Sigmoid colon (tissue), 3 donors: ENCODE measurements around the gene EML6.

Experiments used
- CTCF ChIP-seq, 4 experiments: fragments of 450-650 bp in 3 of 4; fragments of 200-600 bp in 1 of 4; IDR thresholded peaks; one replicate each; pipeline ENCODE4 v1.5.1; 2016 to 2019; ENCODE audit warnings: antibody characterized with exemption in 4 of 4, mild to moderate bottlenecking in 3 of 4, moderate library complexity in 2 of 4
- POLR2A ChIP-seq, 2 donors: fragments of 450-650 bp; IDR thresholded peaks; one replicate each; pipeline ENCODE4 v1.6.1; 2016; ENCODE audit warnings: antibody characterized with exemption in 2 of 2, mild to moderate bottlenecking in 2 of 2, moderate library complexity in 2 of 2

DNA sequence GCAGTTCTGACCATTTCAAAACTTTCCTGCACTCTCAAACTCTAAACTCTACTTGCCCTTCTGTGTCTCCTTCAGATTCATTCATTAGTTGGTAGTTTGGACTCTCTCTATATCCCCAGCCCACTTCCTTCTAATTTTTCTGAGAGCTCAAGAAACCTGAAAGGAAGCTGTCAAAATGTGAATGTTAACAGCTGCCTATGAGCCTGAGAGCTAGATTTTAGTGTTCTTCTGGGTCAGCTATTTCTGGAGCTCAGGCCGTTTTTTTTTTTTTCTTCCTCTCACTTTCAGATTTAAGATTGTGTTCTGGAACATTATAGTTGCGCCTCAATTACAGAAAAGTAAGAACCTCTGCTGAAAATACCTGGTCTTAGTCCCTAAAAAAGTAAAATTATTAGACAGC, 253.7 kb downstream of the EML6 start:
- TF ChIP-seq CTCF (IDR thresholded peaks at IDR 0.05) (no peak), POLR2A (IDR thresholded peaks at IDR 0.05) (no peak)
